NCI-H69 (cell line): ENCODE data around the gene CDK13.

Source experiments
- DNase-seq: peaks from one replicate; lab custom pipeline; 2025; lab: John Stamatoyannopoulos, UW

CDK13 gene

GRCh38 chr7:39948956-39949928 lies 814 bp upstream of the CDK13 start:
- peak; percentile 100 for DNase-seq

- peak; percentile 79 for DNase-seq
Measured at GRCh38 chr7:39950473-39951225, 593 bp downstream of the CDK13 start.

GRCh38 chr7:39951226-39952194 lies 1.5 kb downstream of the CDK13 start:
- peak; percentile 79 for DNase-seq

GRCh38 chr7:39952374-39952773 lies 2.3 kb downstream of the CDK13 start:
- peak; percentile 13 for DNase-seq

GRCh38 chr7:39952803-39953202 lies 2.7 kb downstream of the CDK13 start:
- DNase-seq, result no peak

- DNase-seq, result no peak
Measured at GRCh38 chr7:39954694-39955093, 4.6 kb downstream of the CDK13 start.

GRCh38 chr7:39958038-39958437 lies 8.0 kb downstream of the CDK13 start:
- DNase-seq, result no peak

GRCh38 chr7:39967406-39968161 lies 17.5 kb downstream of the CDK13 start:
- DNase-seq, result no peak

- DNase-seq, result no peak
Measured at GRCh38 chr7:39969431-39969830, 19.4 kb downstream of the CDK13 start.

GRCh38 chr7:39971924-39972323 lies 21.9 kb downstream of the CDK13 start:
- DNase-seq, result no peak

- no peak for DNase-seq
Measured at GRCh38 chr7:39973801-39974200, 23.7 kb downstream of the CDK13 start.

GRCh38 chr7:39978230-39978934 lies 28.3 kb downstream of the CDK13 start:
- DNase-seq, result no peak

- DNase-seq, result no peak
Measured at GRCh38 chr7:39979406-39980073, 29.5 kb downstream of the CDK13 start.

GRCh38 chr7:39985398-39985918 lies 35.4 kb downstream of the CDK13 start:
- no peak for DNase-seq

- DNase-seq, result no peak
Measured at GRCh38 chr7:39987641-39988347, 37.7 kb downstream of the CDK13 start.

GRCh38 chr7:40000734-40001315 lies 50.8 kb downstream of the CDK13 start:
- no peak for DNase-seq

GRCh38 chr7:40001649-40002048 lies 51.6 kb downstream of the CDK13 start:
- no peak for DNase-seq

GRCh38 chr7:40003597-40003996 lies 53.5 kb downstream of the CDK13 start:
- DNase-seq, result no peak
